SK-N-SH (cell line): ENCODE results near the gene SERTM2. TPM values are rescaled to one million over a fixed set of nuclear protein-coding genes. Genes with fewer than 3 reads are reported as not detected.

Source experiments
- CTCF ChIA-PET: fragments of 300-600, 350-600 bp; formaldehyde crosslinking; extraction: SDS; loops from one replicate; lab custom pipeline; 2021; lab: Yijun Ruan, JAX
- POLR2A ChIA-PET: fragments of 350-600 bp; sonication (Branson Sonifier 250); formaldehyde crosslinking; extraction: SDS; loops from one replicate; lab custom pipeline; 2020; ENCODE audit warnings: antibody characterized with exemption, inconsistent platforms; lab: Yijun Ruan, JAX
- DNase-seq: peaks from one replicate; pipeline ENCODE4 v3.0.0; 2012
- H2AFZ ChIP-seq: fragments of 200-600 bp; sonication (generic); 2 replicates; pipeline ENCODE4 v1.8.1; 2016; ENCODE audit warnings: antibody characterized with exemption, mild to moderate bottlenecking, low read depth
- H3F3A ChIP-seq: fragments of 200-600 bp; sonication (generic); replicated peaks from 2 replicates; pipeline ENCODE3; 2016; ENCODE audit warnings: antibody characterized with exemption, mild to moderate bottlenecking; ENCODE audit not compliant: insufficient read depth
- H3K27ac ChIP-seq, 2 experiments: fragments of 200-500 bp in 1 of 2; fragments of 200-600 bp in 1 of 2; sonication (Bioruptor generic) in 1 of 2; sonication (generic), shearing (Covaris generic) in 1 of 2; 2 replicates each; pipeline versions ENCODE4 v1.5.1 to v1.6.1; 2014 to 2016; ENCODE audit warnings: low read depth in 2 of 2, inconsistent platforms in 1 of 2, low read length in 1 of 2, mild to moderate bottlenecking in 1 of 2, mixed read lengths in 1 of 2
- H3K27me3 ChIP-seq: fragments of 200-600 bp; sonication (generic), shearing (Covaris generic); 2 replicates; pipeline ENCODE4 v1.6.1; 2016; ENCODE audit warnings: mixed run types; ENCODE audit not compliant: insufficient read depth
- H3K36me3 ChIP-seq, 2 experiments: fragments of 200-500 bp in 1 of 2; fragments of 200-600 bp in 1 of 2; sonication (Bioruptor generic) in 1 of 2; sonication (generic) in 1 of 2; replicated peaks in 1 of 2; 2 replicates each; pipeline versions ENCODE3 to v1.5.1; 2014 to 2016; ENCODE audit warnings: low read length in 1 of 2, mild to moderate bottlenecking in 1 of 2; ENCODE audit not compliant: insufficient read depth in 2 of 2, control insufficient read depth in 1 of 2
- H3K4me1 ChIP-seq, 2 experiments: fragments of 200-500 bp in 1 of 2; fragments of 200-600 bp in 1 of 2; sonication (Bioruptor generic) in 1 of 2; sonication (generic), shearing (Covaris generic) in 1 of 2; 2 replicates each; pipeline versions ENCODE4 v1.5.1 to v1.6.1; 2014 to 2016; ENCODE audit warnings: low read depth in 1 of 2, low read length in 1 of 2, mixed run types in 1 of 2; ENCODE audit not compliant: insufficient read depth in 2 of 2, control insufficient read depth in 1 of 2
- H3K4me2 ChIP-seq: fragments of 200-600 bp; sonication (generic), shearing (Covaris generic); 2 replicates; pipeline ENCODE4 v1.6.1; 2017; ENCODE audit warnings: mixed run types
- H3K4me3 ChIP-seq, 2 experiments: fragments of 200-500 bp in 1 of 2; fragments of 200-600 bp in 1 of 2; sonication (Bioruptor generic) in 1 of 2; sonication (generic), shearing (Covaris generic) in 1 of 2; 2 replicates each; pipeline versions ENCODE4 v1.5.1 to v1.8.1; 2014 to 2016; ENCODE audit warnings: low read depth in 2 of 2, inconsistent platforms in 1 of 2, low read length in 1 of 2, mild to moderate bottlenecking in 1 of 2, mixed read lengths in 1 of 2, moderate library complexity in 1 of 2
- H3K79me2 ChIP-seq: fragments of 200-600 bp; sonication (generic); 2 replicates; pipeline ENCODE4 v1.8.1; 2017; ENCODE audit warnings: mild to moderate bottlenecking; ENCODE audit not compliant: insufficient read depth
- H3K9ac ChIP-seq: fragments of 200-600 bp; sonication (generic); 2 replicates; pipeline ENCODE4 v1.6.1; 2017; ENCODE audit warnings: mixed run types
- H3K9me2 ChIP-seq: fragments of 200-600 bp; sonication (generic); 2 replicates; pipeline ENCODE4 v1.6.1; 2017; ENCODE audit warnings: mixed run types
- H3K9me3 ChIP-seq: fragments of 200-600 bp; sonication (generic); 2 replicates; pipeline ENCODE4 v1.6.1; 2017; ENCODE audit warnings: mixed run types, mild to moderate bottlenecking, moderate library complexity
- H4K20me1 ChIP-seq: fragments of 200-600 bp; sonication (generic); 2 replicates; pipeline ENCODE4 v1.6.1; 2017; ENCODE audit warnings: mild to moderate bottlenecking, mixed run types; ENCODE audit not compliant: insufficient read depth
- CHD2 ChIP-seq: fragments of 150-350 bp; IDR thresholded peaks from 2 replicates; pipeline ENCODE4 v1.6.1; 2018; ENCODE audit warnings: low read length; ENCODE audit not compliant: partially characterized antibody
- CTCF ChIP-seq: fragments of 200-600 bp; sonication (generic); IDR thresholded peaks from 2 replicates; pipeline ENCODE4 v1.6.1; 2017; ENCODE audit warnings: antibody characterized with exemption, mild to moderate bottlenecking, moderate library complexity
- ELF1 ChIP-seq: IDR thresholded peaks from 2 replicates; pipeline ENCODE4 v1.4.0; 2012
- EZH2phosphoT487 ChIP-seq: fragments of 200-600 bp; sonication (generic); IDR thresholded peaks from 2 replicates; pipeline ENCODE4 v1.6.1; 2017; ENCODE audit warnings: low read depth, mixed run types, mild to moderate bottlenecking, antibody characterized with exemption, moderate library complexity, borderline replicate concordance
- IRF3 ChIP-seq: fragments of 150-350 bp; IDR thresholded peaks from 2 replicates; pipeline ENCODE4 v1.6.1; 2016; ENCODE audit warnings: mild to moderate bottlenecking, low read depth, low read length
- MAX ChIP-seq: IDR thresholded peaks from 2 replicates; pipeline ENCODE4 v1.4.0; 2012; ENCODE audit warnings: low read depth
- MXI1 ChIP-seq: IDR thresholded peaks from 2 replicates; pipeline ENCODE4 v1.6.1; 2012; ENCODE audit warnings: mild to moderate bottlenecking, low read depth, low read length, improper control_type of control experiment
- NRF1 ChIP-seq: IDR thresholded peaks from 2 replicates; pipeline ENCODE4 v1.6.1; 2012; ENCODE audit warnings: low read depth, mild to moderate bottlenecking, low read length
- PBX3 ChIP-seq: IDR thresholded peaks from 2 replicates; pipeline ENCODE4; 2012
- POLR2AphosphoS5 ChIP-seq: IDR thresholded peaks from 2 replicates; pipeline ENCODE4 v1.6.1; 2012; ENCODE audit warnings: low read depth, low read length
- RAD21 ChIP-seq: IDR thresholded peaks from 2 replicates; pipeline ENCODE4 v1.6.1; 2012; ENCODE audit warnings: mild to moderate bottlenecking, low read length
- RCOR1 ChIP-seq: fragments of 150-350 bp; IDR thresholded peaks from 2 replicates; pipeline ENCODE4 v1.6.1; 2017; ENCODE audit warnings: antibody characterized with exemption, low read length
- REST ChIP-seq: IDR thresholded peaks from 2 replicates; pipeline ENCODE4 v1.6.1; 2012; ENCODE audit warnings: mild to moderate bottlenecking, low read depth, low read length, moderate library complexity
- SIN3A ChIP-seq: IDR thresholded peaks from 2 replicates; pipeline ENCODE4 v1.6.1; 2012; ENCODE audit warnings: low read depth, mild to moderate bottlenecking, low read length, moderate library complexity, borderline replicate concordance
- TAF1 ChIP-seq: IDR thresholded peaks from 2 replicates; pipeline ENCODE4 v1.6.1; 2012; ENCODE audit warnings: low read depth, mild to moderate bottlenecking, low read length, moderate library complexity, borderline replicate concordance
- TCF12 ChIP-seq: IDR thresholded peaks from 2 replicates; pipeline ENCODE4 v1.4.0; 2012
- TEAD4 ChIP-seq: IDR thresholded peaks from 2 replicates; pipeline ENCODE4 v1.4.0; 2012; ENCODE audit warnings: mild to moderate bottlenecking, borderline replicate concordance; ENCODE audit not compliant: insufficient read depth
- WGBS: methylation state at CpG from one replicate; pipeline ENCODE4 v1.1.6; 2017; ENCODE audit warnings: low lambda C conversion rate; 5-methylcytosine and 5-hydroxymethylcytosine counted together
- polyA plus RNA-seq, 3 experiments: library from polyadenylated mRNA; depleted of rRNA; stranded (reverse); fragments of >200 nt; gene quantifications; 2 replicates each; pipeline ENCODE4 v1.2.3, GENCODE V29; 2012
- TF ChIP-seq, protein P1 (sequence below): IDR thresholded peaks from 2 replicates; pipeline ENCODE4 v1.4.0; 2012; ENCODE audit warnings: low read depth, borderline replicate concordance
- TF ChIP-seq, protein P2 (sequence below): fragments of 150-350 bp; IDR thresholded peaks from 2 replicates; pipeline ENCODE4 v1.6.1; 2017; ENCODE audit warnings: antibody characterized with exemption, low read length, low read depth, borderline replicate concordance
- TF ChIP-seq, protein P3 (sequence below): IDR thresholded peaks from 2 replicates; pipeline ENCODE4 v1.4.0; 2012; ENCODE audit warnings: low read depth, borderline replicate concordance

The SERTM2 gene
- polyA plus RNA-seq, 1 of the 3 experiments (the other 2 are of a cell fraction) = 0.12 TPM

DNA sequence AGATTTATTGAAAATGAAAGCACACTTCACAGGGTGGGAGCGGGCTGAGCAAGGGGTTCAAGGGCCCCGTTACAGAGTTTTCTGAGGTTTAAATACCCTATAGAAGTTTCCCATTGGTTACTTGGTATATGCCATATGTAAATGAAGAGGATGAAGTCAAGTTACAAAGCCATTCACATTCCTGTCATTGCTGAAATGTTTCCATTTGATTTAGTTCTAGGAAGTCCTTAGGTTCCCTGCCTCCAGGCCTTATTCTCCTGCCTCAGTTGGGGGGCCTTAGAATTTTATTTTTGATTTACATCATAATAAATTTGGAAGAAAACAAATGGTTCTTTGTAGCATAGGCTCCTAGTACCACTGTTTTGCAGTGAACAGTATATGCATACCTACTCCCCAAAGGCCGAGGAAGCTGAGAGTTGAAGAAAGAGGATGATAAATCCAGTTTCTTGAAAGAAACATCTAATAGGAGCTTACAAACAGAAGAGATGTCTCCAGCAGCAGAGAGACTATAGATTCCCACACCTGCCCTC, 31.8 kb downstream of the SERTM2 start:
- CTCF ChIA-PET = no interaction called here
- Histone ChIP-seq H3K9me3 (no peaks in the 10 kb centered on the region), H3K9me2 (no peaks in the 10 kb centered on the region), H3K79me2 (no peaks in the 10 kb centered on the region), H3K4me3 (no peak overlapping the region), H3F3A (no peaks in the 10 kb centered on the region), H3K9ac (no peak overlapping the region), H3K4me1 (no peaks in the 10 kb centered on the region), H3K36me3 (no peaks in the 10 kb centered on the region), H3K27ac (no peak overlapping the region), H4K20me1 (no peaks in the 10 kb centered on the region), H3K27me3 (no peaks in the 10 kb centered on the region), H3K4me2 (no peak overlapping the region), H2AFZ (no peak overlapping the region)
- no peak for DNase-seq
- TF ChIP-seq, protein P1, sequence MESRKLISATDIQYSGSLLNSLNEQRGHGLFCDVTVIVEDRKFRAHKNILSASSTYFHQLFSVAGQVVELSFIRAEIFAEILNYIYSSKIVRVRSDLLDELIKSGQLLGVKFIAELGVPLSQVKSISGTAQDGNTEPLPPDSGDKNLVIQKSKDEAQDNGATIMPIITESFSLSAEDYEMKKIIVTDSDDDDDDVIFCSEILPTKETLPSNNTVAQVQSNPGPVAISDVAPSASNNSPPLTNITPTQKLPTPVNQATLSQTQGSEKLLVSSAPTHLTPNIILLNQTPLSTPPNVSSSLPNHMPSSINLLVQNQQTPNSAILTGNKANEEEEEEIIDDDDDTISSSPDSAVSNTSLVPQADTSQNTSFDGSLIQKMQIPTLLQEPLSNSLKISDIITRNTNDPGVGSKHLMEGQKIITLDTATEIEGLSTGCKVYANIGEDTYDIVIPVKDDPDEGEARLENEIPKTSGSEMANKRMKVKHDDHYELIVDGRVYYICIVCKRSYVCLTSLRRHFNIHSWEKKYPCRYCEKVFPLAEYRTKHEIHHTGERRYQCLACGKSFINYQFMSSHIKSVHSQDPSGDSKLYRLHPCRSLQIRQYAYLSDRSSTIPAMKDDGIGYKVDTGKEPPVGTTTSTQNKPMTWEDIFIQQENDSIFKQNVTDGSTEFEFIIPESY = no peak
- no peak for TF ChIP-seq NRF1
- no peak for TF ChIP-seq TCF12
- TF ChIP-seq, protein P2, sequence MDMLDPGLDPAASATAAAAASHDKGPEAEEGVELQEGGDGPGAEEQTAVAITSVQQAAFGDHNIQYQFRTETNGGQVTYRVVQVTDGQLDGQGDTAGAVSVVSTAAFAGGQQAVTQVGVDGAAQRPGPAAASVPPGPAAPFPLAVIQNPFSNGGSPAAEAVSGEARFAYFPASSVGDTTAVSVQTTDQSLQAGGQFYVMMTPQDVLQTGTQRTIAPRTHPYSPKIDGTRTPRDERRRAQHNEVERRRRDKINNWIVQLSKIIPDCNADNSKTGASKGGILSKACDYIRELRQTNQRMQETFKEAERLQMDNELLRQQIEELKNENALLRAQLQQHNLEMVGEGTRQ = no peak
- no peak for TF ChIP-seq RAD21
- no peak for TF ChIP-seq PBX3
- no peak for TF ChIP-seq RCOR1
- no peak for TF ChIP-seq MXI1
- no peak for TF ChIP-seq CTCF
- no peak for TF ChIP-seq EZH2phosphoT487
- no peak for TF ChIP-seq ELF1
- TF ChIP-seq SIN3A = no peak
- TF ChIP-seq MAX = no peak
- TF ChIP-seq IRF3 = no peak
- no peak for TF ChIP-seq REST
- no peak for TF ChIP-seq TEAD4
- TF ChIP-seq TAF1 = no peak
- TF ChIP-seq, protein P3, sequence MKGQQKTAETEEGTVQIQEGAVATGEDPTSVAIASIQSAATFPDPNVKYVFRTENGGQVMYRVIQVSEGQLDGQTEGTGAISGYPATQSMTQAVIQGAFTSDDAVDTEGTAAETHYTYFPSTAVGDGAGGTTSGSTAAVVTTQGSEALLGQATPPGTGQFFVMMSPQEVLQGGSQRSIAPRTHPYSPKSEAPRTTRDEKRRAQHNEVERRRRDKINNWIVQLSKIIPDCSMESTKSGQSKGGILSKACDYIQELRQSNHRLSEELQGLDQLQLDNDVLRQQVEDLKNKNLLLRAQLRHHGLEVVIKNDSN = no peak
- TF ChIP-seq CHD2 = no peak
- TF ChIP-seq POLR2AphosphoS5 = no peak
- POLR2A ChIA-PET = no interaction called here
- 28% methylated on average over 3 of the region's 3 CpGs for WGBS
